ENCODE measurements around the gene OR6C4. TPM values are rescaled to one million over a fixed set of nuclear protein-coding genes. Genes with fewer than 3 reads are reported as not detected.
"Not testable (repeated sequence)": the region's sequence is repeated elsewhere in the genome, so short reads cannot be mapped to it uniquely, and the experiment has no call there.

Gene OR6C4
- total RNA-seq (2014; rRNA removed; shearing (Covaris generic)) = not detected in 2 replicates

DNA sequence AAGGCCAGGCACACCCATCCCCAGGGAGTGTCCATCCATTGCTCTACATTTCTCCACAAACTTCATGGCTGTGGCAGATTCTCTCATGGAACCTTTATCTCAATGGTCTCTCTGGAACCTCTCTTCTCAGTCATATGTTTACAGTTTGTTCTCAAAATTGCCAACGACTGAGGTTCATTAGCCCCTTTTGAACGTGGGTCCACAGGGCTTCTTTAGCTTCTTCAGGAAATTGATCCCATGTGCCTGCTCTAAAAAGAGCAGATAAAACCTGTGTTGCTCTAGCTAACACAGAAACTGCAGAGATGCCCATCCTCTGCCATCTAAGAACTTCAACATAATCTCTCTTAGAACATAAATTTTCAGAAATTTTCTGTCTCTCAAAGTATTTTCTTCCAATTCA is at the start of gene OR6C4:
OR6C4 (plus strand) TSS at position 301 of the 400 bp plus-strand sequence. CDS start 1,625 bp downstream, outside the sequence.
- no peak for DNase-seq (ENCODE audit: low spot score)

DNA sequence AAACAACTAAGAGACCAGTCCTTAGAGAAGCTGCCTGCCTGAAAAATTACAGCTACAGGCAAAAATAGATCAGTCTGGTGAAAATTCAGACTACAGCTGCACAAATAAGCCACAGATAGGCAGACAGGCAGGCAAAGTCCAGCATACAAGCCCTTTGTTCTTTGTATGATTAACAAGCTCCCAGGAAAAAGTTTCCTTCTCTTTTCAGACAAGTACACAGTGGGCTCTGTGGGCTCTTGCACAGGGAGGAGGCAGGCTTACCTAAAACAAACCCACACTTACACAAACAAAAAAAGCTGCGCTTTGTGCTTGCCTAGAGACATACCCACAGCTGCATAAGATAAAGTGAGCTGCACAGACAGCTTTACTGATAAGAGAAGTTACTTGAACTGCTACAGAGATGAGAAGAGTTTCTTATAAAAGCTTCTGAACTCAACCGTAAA is 49.6 kb upstream of the OR6C4 start:
- DNase-seq (ENCODE audit: low spot score) = no peak

DNA sequence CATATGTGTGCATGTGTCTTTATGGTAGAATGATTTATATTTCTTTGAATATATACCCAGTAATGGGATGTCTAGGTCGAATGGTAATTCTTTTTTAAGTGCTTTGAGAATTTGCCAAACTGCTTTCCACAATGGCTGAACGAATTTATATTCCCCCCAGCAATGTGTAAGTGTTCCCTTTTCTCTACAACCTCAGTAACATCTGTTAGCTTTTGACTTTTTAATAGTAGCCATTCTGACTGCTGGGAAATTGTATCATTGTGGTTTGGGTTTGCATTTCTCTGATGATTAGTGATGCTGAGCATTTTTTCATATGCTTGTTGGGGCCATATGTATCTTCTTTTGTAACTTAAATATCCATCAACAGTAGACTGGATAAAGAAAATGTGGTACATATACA is 47.8 kb upstream of the OR6C4 start:
- no peak for DNase-seq (ENCODE audit: low spot score)

DNA sequence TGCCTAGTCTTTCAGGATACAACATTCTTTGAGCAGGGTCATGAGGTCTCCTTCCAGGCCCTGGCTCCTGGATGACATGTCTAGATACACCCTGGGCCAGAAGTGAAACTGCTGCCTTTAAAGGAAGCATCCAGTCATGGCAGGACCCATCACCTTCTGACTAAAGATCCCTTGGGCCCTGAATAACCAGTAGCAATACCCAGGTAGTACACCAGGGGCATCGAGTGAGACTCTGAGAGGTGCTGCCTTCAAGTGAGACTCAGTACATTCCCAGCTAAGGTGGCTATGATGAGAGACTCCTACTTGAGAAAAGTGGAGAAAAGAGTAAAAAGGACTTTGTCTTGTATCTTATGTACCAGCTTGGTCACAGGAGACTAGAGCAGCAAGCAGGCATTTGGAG is 33.7 kb upstream of the OR6C4 start:
- no peak for DNase-seq (ENCODE audit: low spot score)

DNA sequence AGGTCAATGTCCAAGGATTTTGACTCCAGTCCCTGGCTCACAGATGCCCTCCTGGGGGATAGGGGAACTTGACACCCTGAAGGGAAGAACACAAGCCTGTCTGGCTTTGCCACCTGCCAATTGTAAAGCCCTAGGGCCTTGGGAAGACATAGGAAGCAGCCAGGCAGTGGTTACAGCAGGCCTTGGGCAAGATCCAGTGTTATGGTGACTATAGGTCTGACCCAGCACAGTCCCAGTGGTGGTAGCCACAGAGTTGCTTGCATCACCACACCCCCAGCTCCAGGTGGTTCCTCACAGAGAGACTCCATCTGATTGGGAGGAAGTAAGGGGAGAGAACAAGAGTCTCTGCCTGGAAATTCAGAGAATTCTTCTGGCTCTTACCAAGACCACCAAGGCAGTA is 33.0 kb upstream of the OR6C4 start:
- no peak for DNase-seq (ENCODE audit: low spot score)

DNA sequence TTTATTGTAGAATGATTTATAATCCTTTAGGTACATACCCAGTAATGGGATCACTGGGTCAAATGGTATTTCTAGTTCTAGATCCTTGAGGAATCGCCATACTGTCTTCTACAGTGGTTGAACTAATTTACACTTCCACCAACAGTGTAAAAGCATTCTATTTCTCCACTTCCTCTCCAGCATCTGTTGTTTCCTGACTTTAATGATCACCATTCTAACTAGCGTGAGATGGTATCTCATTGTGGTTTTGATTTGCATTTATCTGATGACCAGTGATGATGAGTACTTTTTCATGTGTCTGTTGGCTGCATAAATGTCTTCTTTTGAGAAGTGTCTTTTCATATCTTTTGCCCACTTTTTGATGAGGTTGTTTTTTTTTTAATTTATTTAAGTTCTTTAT is 1.2 kb upstream of the OR6C4 start:
- DNase-seq (ENCODE audit: low spot score) = not testable (repeated sequence)

DNA sequence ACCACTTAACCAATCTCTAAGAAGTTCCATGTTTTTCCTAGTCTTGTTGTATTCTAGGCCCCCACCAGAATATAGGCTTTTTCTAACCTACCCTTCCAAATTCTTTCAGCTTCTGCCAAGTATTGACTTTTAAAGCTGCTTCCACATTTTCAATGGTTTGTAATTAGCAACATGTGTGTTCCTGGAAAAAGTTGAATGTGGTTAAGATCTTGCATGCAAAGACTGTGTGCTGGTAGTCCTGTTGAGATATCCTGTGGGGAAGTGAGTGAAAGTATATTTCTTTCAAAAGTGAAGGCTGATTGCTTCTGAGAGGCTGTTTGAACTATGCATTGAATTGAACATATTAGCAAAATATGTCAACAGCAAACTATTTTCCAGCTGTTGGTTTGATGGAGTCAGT is 646 bp upstream of the OR6C4 start:
- no peak for DNase-seq (ENCODE audit: low spot score)

DNA sequence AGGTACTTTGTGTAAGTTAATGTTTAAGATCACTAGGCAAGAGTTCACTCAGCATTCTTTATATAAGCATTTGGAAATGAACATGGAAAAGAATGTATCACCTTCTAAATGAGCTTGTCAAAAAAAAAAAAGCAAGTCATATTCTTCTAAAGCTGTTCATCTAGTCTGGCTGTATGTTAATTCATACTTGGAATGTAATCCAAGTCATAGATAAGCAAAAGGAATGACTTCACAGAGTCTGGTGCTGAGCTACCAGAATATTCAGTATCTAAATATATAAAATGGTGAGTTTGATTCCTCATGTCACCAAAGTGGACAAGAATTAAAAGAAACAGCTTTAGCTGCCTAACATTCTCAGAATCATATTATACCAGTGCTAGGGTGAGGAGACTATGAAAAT is 4.9 kb downstream of the OR6C4 start:
- no peak for DNase-seq (ENCODE audit: low spot score)

DNA sequence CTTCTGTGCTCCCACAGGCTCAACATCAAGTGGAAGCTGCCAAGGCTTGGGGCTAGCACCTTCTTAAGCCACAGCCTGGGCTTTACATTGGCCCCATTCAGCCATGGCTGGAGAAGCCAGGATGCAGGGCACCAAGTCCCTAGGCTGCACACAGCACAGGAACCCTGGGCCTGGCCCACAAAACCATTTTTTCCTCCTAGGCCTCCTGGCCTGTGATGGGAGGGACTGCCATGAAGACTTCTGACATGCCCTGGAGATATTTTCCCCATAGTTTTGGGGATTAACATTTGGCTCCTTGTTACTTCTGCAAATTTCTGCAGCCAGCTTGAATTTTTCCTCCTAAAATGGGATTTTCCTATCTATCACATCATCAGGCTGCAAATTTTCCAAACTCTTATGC is 20.7 kb downstream of the OR6C4 start:
- DNase-seq (ENCODE audit: low spot score) = not testable (repeated sequence)

DNA sequence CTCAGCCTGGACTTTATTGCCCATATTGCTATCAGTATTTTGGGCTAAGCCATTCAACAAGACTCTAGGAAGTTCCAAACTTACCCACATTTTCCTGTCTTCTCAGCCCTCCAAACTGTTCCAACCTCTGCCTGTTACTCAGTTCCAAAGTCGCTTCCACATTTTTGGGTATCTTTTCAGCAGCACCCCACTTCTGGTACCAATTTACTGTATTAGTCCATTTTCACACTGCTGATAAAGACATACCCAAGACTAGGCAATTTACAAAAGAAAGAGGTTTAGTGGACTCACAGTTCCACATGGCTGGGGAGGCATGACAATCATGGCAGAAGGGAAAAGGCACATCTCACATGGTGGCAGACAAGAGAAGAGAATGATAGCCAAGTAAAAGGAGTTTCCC is 21.3 kb downstream of the OR6C4 start:
- not testable (repeated sequence) for DNase-seq (ENCODE audit: low spot score)

DNA sequence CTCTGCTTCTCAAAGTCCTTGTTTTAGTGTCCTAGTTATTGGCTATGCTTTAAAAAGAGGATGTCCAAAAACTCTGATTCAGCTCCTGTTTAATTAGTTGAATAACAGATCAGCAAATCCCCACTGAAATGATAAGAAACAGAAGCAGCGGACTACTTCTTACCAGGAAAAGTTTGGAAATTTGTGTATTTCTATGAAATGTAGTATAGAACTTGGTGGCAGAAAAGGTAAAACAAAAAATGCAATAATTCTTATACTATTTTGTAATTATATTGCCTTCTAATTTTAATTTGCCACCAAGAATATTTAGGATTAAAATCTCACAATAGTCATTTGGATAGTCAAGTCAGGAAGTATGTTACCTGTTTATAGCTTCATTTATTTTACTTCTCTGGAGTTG is 22.8 kb downstream of the OR6C4 start, which contains the start of gene OR2AP1:
OR2AP1 (plus strand) TSS at position 301 of the 400 bp plus-strand sequence. CDS start 1,947 bp downstream, outside the sequence.
- DNase-seq (ENCODE audit: low spot score) = no peak

DNA sequence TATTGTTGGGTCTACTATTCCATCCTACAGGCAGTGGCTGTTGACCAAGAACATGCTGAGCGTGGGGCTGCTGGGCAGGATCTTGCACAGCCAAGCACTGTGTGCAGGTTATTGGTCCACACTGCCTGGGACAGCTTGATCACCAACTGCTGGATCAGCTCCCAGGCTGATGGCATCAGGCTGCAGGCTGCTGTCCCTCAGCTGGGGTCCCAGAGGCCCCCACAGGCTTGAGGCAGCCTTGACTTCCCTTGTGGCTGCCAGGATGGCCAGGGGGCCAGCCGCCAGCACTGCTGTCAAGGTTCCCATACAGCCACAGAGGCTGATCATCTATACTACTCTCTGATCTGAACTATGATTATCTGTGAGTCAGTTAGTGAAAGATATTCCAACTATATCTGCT is 32.7 kb downstream of the OR6C4 start:
- DNase-seq (ENCODE audit: low spot score) = no peak

DNA sequence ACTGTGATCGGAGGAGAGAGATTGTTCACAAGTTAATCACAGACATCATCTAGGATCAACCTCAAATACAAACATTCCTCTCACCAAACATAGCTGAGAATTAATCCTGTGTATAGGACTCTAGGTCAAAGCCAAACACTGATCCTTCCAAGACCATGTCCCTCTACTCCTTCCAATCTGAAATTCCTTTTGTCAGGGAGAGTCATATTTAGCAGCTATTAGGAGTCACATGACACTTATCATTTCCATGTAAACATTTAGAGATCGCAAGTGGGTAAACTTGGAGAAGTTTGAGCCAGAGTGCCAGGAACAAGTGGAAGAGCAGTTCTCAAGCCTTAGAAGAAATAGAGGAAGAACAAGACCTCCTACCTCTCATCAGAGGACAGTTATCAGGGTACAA is 36.4 kb downstream of the OR6C4 start:
- no peak for DNase-seq (ENCODE audit: low spot score)

DNA sequence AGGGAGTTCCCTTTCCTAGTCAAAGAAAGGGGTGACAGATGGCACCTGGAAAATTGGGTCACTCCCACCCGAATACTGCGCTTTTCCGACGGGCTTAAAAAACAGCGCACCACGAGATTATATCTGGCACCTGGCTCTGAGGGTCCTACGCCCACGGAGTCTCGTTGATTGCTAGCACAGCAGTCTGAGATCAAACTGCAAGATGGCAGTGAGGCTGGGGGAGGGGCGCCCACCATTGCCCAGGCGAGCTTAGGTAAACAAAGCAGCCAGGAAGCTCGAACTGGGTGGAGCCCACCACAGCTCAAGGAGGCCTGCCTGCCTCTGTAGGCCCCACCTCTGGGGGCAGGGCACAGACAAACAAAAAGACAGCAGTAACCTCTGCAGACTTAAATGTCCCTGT is 40.8 kb downstream of the OR6C4 start:
- DNase-seq (ENCODE audit: low spot score) = not testable (repeated sequence)

Other genes starting within 250 kb of the OR6C4 start
- not detected in 2 replicates for gene OR6C1, start 235.3 kb upstream of the OR6C4 start, total RNA-seq (2014; rRNA removed; shearing (Covaris generic))
- not detected in 2 replicates for gene OR6C3, start 218.9 kb upstream of the OR6C4 start, total RNA-seq (2014; rRNA removed; shearing (Covaris generic))
- gene OR6C75, start 186.6 kb upstream of the OR6C4 start, total RNA-seq (2014; rRNA removed; shearing (Covaris generic)) = not detected in 2 replicates
- gene OR6C65, start 149.1 kb upstream of the OR6C4 start, total RNA-seq (2014; rRNA removed; shearing (Covaris generic)) = not detected in 2 replicates
- gene OR6C76, start 123.3 kb upstream of the OR6C4 start, total RNA-seq (2014; rRNA removed; shearing (Covaris generic)) = not detected in 2 replicates
- gene OR6C2, start 105.5 kb upstream of the OR6C4 start, total RNA-seq (2014; rRNA removed; shearing (Covaris generic)) = not detected in 2 replicates
- gene OR6C70, start 79.5 kb upstream of the OR6C4 start, total RNA-seq (2014; rRNA removed; shearing (Covaris generic)) = not detected in 2 replicates
- not detected in 2 replicates for gene OR6C68, start 57.2 kb upstream of the OR6C4 start, total RNA-seq (2014; rRNA removed; shearing (Covaris generic))
- gene OR2AP1, start 22.9 kb downstream of the OR6C4 start, total RNA-seq (2014; rRNA removed; shearing (Covaris generic)) = not detected in 2 replicates
- gene OR10P1, start 87.3 kb downstream of the OR6C4 start, total RNA-seq (2014; rRNA removed; shearing (Covaris generic)) = not detected in 2 replicates
- gene ITGA7, start 158.3 kb downstream of the OR6C4 start, total RNA-seq (2014; rRNA removed; shearing (Covaris generic)) = 7.8 and 10.7 TPM in 2 replicates
- gene BLOC1S1, start 166.4 kb downstream of the OR6C4 start, total RNA-seq (2014; rRNA removed; shearing (Covaris generic)) = 96.1 and 135 TPM in 2 replicates
- gene RDH5, start 170.8 kb downstream of the OR6C4 start, total RNA-seq (2014; rRNA removed; shearing (Covaris generic)) = 2.7 and 7.5 TPM in 2 replicates
- gene CD63, start 179.4 kb downstream of the OR6C4 start, total RNA-seq (2014; rRNA removed; shearing (Covaris generic)) = 1,213 and 1,362 TPM in 2 replicates
- gene GDF11, start 193.5 kb downstream of the OR6C4 start, total RNA-seq (2014; rRNA removed; shearing (Covaris generic)) = 2.6 and 7.0 TPM in 2 replicates

Data from A172 (cell line).